OCI-LY7 (cell line): ENCODE measurements around the gene ARID5B.

Experiments
- CTCF ChIP-seq: fragments of 200-600 bp; sonication (generic); conservative IDR thresholded peaks from 2 replicates; pipeline ENCODE4 v1.5.1; 2014; ENCODE audit warnings: mild to moderate bottlenecking, antibody characterized with exemption, low read length, moderate library complexity, mixed read lengths
- EZH2phosphoT487 ChIP-seq: fragments of 200-600 bp; sonication (generic); IDR thresholded peaks from 2 replicates; pipeline ENCODE4 v1.6.1; 2018; ENCODE audit warnings: low read depth, borderline replicate concordance, mild to moderate bottlenecking, mixed run types, antibody characterized with exemption, low read length, moderate library complexity, mixed read lengths

DNA sequence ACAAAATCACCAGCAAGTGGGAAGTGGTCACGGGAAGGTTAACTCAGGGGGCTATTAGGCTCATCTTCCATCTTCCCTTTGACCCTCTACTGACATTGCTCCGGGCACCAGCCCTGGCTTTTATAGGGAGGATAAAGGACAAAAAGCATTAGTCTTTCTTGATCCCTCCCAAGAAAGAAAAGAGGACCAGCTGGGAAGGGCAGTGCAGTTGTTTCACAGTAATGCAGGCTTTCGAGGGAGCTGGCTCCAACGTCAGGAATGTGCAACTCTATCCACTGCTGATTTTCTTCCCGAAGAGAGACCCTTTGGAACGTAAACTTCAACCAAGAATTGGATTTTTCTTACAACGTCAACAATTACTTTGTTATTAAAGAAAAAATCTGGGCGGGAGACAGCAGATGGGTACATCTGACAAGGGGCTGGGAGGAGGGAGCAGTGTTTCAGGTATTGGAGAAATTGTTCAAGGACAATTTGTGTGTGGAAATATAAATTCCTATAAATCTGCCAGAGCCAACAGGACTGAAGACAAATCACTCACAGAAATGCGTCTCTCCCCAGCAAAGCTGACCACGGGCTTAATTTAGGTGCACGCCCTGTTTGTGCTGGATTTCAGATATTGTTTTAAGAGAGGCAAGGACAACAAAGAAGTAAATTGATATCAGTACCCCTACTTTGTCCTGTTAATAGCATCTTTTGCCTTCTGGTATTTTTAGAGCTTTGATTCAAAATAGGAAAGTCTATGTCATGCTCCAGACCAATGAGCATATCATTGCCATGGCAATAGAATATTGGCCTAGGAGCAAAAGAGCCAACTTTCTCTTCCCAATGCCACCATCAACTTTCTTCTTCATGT lies 23.4 kb upstream of the ARID5B start:
- no peak for TF ChIP-seq CTCF
- no peak for TF ChIP-seq EZH2phosphoT487
